Transverse colon (tissue), 4 donors: ENCODE data around the gene MAP6. TPM values are rescaled to one million over a fixed set of nuclear protein-coding genes. Genes with fewer than 3 reads are reported as not detected.

Experiments
- DNase-seq: peaks from one replicate; pipeline ENCODE4 v3.0.0-alpha.2; 2019
- H3K27ac ChIP-seq, 4 donors: fragments of 200-600 bp; sonication (generic); 2 replicates each; pipeline ENCODE4 v1.5.1; 2016 to 2018; ENCODE audit warnings: inconsistent platforms in 4 of 4
- H3K27me3 ChIP-seq: fragments of 200-600 bp; sonication (generic); 2 replicates; pipeline ENCODE4 v1.5.1; 2017; ENCODE audit warnings: inconsistent platforms
- H3K36me3 ChIP-seq, 4 donors: fragments of 200-600 bp; sonication (generic); 2 replicates each; pipeline ENCODE4 v1.5.1; 2017 to 2019; ENCODE audit warnings: inconsistent platforms in 4 of 4
- H3K4me1 ChIP-seq, 4 donors: fragments of 200-600 bp; sonication (generic); 2 replicates each; pipeline ENCODE4 v1.5.1; 2017 to 2020; ENCODE audit warnings: inconsistent platforms in 4 of 4
- H3K4me3 ChIP-seq, 4 donors: fragments of 200-600 bp; sonication (generic); 1 replicate in 1 of 4; 2 replicates in 3 of 4; pipeline versions ENCODE4 v1.5.1 to v1.6.1; 2017 to 2019; ENCODE audit warnings: inconsistent platforms in 4 of 4
- H3K9me3 ChIP-seq, 2 donors: fragments of 200-600 bp; sonication (generic); 2 replicates each; pipeline ENCODE4 v1.5.1; 2017 to 2019; ENCODE audit warnings: inconsistent platforms in 2 of 2
- CTCF ChIP-seq, 5 experiments: fragments of 200-600 bp in 3 of 5; fragments of 450-650 bp in 2 of 5; sonication (generic) in 3 of 5; IDR thresholded peaks; 1 replicate in 2 of 5; 2 replicates in 3 of 5; pipeline ENCODE4 v1.5.1; 2016 to 2017; ENCODE audit warnings: antibody characterized with exemption in 5 of 5, inconsistent platforms in 3 of 5, mild to moderate bottlenecking in 2 of 5, moderate library complexity in 1 of 5
- EP300 ChIP-seq: sonication (generic); formaldehyde crosslinking; IDR thresholded peaks from one replicate; pipeline ENCODE4 v1.6.1; 2017; ENCODE audit warnings: antibody characterized with exemption, low read depth
- POLR2A ChIP-seq: fragments of 450-650 bp; IDR thresholded peaks from one replicate; pipeline ENCODE4 v1.6.1; 2016; ENCODE audit warnings: antibody characterized with exemption, mild to moderate bottlenecking, moderate library complexity
- POLR2AphosphoS5 ChIP-seq, 3 donors: sonication (generic); formaldehyde crosslinking; IDR thresholded peaks; one replicate each; pipeline ENCODE4 v1.6.1; 2016; ENCODE audit warnings: antibody characterized with exemption in 3 of 3
- WGBS, 2 donors: methylation state at CpG; one replicate each; pipeline ENCODE4 v1.1.5; 2018; ENCODE audit warnings: low coverage in 1 of 2; 5-methylcytosine and 5-hydroxymethylcytosine counted together
- in situ Hi-C, 4 donors: fragments of 200-750 bp; cut with MboI; loops; one replicate each; pipeline versions ENCODE4 v1.15.0 to v1.15.1; 2017; ENCODE audit warnings: low sequenced_read_pairs in 3 of 4, low pct_ligation_motif_present in 1 of 4, low pct_unique_long_range_greater_than_20kb in 1 of 4
- intact Hi-C: fragments of 100-400 bp; cut with DNase I; formaldehyde crosslinking; loops from one replicate; pipeline ENCODE4 v1.15.1; 2023; ENCODE audit warnings: low total_unique reads
- total RNA-seq, 4 donors: library from RNA; depleted of rRNA; stranded (reverse); fragments of >200 nt; gene quantifications; one replicate each; pipeline ENCODE4 v1.1.0, GENCODE V29; 2016

Gene MAP6
- total RNA-seq, 4 donors from 2014 or later = 1.9 to 6.4 (median 3.0) TPM

DNA sequence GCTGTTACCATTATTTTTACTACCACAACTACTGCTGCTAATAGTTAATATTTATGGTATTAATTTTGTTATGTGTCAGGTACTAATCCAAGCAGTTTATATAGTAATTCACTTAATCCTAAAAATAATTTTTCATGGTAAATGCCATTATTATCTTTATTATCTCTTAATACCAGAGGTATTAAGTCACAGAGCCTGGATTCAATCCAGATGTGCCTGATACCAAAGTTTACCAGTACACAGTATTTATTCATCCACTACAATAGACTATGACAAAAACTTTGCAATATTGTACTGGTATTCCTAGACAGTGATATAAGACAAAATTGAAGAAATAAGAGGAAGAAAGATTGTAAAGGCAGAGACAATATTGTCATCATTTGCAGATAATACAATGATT, 24.5 kb downstream of the MAP6 start:
- Histone ChIP-seq H3K27ac (no peak overlapping the region), H3K27me3 (no peaks in the 10 kb centered on the region), H3K4me1 (peaks cover 4 to 10% (median 8%) of the 10 kb centered on the region in 4 donors), H3K9me3 (no peaks in the 10 kb centered on the region), H3K36me3 (no peaks in the 10 kb centered on the region), H3K4me3 (no peak overlapping the region)
- in situ Hi-C loops (no loop called here), intact Hi-C loops (no loop called here)
- DNase-seq = no peak
- no peak for TF ChIP-seq POLR2AphosphoS5 (IDR thresholded peaks at IDR 0.05)

DNA sequence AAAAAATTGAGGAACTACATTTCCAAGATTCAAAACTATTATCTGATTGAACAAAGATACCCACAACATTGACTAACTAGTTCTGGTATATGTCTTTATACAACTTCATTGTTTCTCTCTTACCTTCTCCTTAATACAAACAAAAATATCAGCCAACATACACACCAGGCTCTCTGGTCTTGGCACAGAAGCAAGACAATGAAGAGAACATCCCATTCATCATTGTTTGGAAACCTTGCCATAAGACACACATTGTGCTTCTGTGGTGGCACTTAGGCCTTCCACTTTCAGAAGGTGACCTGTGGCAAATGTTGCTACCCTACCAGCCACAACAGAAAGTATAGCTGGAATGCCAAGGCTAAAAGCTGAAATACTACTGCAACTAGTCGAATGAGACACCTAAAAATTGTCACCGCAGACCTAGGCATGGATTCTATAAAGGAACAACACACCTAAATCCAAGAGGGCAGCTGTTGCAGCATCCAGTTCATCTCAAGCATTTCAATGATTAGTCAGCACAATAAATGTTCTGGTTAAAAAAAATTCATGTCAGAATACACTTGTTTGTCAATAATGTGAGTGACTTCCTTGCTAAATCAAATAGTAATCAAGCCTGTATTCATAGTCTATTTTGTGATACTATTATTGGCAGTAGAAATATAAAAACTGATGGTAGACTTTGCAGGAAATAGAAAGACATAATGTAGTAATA, 26.3 kb downstream of the MAP6 start:
- in situ Hi-C loops (no loop called here), intact Hi-C loops (loop anchor here (1.0 kb wide), 1 partner anchor 27 kb away; the partner anchor contains the start of gene MAP6)
- no peak overlapping the region for H3K27ac ChIP-seq
- 89% methylated on average over 2 of the region's 2 CpGs; no CpG with 5 or more reads in 1 of the 2 donors for WGBS, 2 donors
- H3K4me1 ChIP-seq = peaks cover 4 to 13% (median 8%) of the 10 kb centered on the region in 4 donors
- H3K36me3 ChIP-seq = no peaks in the 10 kb centered on the region
- H3K4me3 ChIP-seq = no peak overlapping the region
- DNase-seq = no peak
- H3K9me3 ChIP-seq = no peaks in the 10 kb centered on the region
- TF ChIP-seq CTCF (IDR thresholded peaks at IDR 0.05) (no peak), EP300 (no peak), POLR2A (no peak), POLR2AphosphoS5 (IDR thresholded peaks at IDR 0.05) (no peak)
- H3K27me3 ChIP-seq = no peaks in the 10 kb centered on the region

DNA sequence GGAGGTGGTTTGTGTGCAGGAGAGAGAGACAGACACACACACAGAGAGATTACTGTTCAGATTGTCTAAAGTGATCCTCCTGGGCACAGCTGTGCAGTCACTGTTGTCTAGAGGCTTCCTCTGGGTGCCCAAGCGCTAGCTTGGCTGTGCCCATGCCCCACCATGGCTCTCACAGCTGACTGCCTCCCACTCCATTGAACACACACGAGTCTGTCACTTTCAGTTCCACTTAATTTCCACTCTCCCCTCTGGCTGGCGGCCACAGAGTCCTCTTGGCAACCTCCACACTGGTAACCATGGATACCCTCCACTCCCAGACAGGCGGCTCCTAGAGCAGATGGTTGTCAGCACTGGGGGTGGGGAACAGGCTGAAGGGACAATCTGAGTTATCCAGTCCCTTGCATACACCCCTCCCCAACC, 29.1 kb downstream of the MAP6 start:
- Histone ChIP-seq H3K36me3 (no peaks in the 10 kb centered on the region), H3K9me3 (no peaks in the 10 kb centered on the region), H3K27me3 (no peaks in the 10 kb centered on the region), H3K27ac (no peak overlapping the region), H3K4me1 (peaks cover 4 to 25% (median 13%) of the 10 kb centered on the region in 4 donors), H3K4me3 (no peak overlapping the region)
- TF ChIP-seq POLR2AphosphoS5 (IDR thresholded peaks at IDR 0.05) (no peak), EP300 (no peak), POLR2A (no peak), CTCF (IDR thresholded peaks at IDR 0.05) (no peak)
- intact Hi-C loops = no loop called here
- in situ Hi-C loops = no loop called here
- peak; percentile 50 for DNase-seq
- 5% methylated on average over 4 of the region's 4 CpGs; no CpG with 5 or more reads in 1 of the 2 donors for WGBS, 2 donors

GRCh38 chr11:75637998-75638397, 30.8 kb downstream of the MAP6 start:
- Histone ChIP-seq H3K4me1 (peaks cover 4 to 25% (median 14%) of the 10 kb centered on the region in 4 donors), H3K27ac (no peak overlapping the region), H3K9me3 (no peaks in the 10 kb centered on the region), H3K27me3 (no peaks in the 10 kb centered on the region), H3K36me3 (no peaks in the 10 kb centered on the region), H3K4me3 (no peak overlapping the region)
- no peak for DNase-seq
- in situ Hi-C loops (no loop called here), intact Hi-C loops (no loop called here)
- no peak for TF ChIP-seq CTCF (IDR thresholded peaks at IDR 0.05)
- TF ChIP-seq POLR2A = no peak
- no peak for TF ChIP-seq EP300
- 90 to 100% methylated on average over 1 of the region's 1 CpG for WGBS, 2 donors
